Hepatocyte (in vitro differentiated cells): ENCODE results near the gene LHFPL2. TPM values are rescaled to one million over a fixed set of nuclear protein-coding genes. Genes with fewer than 3 reads are reported as not detected.

ENCODE experiments used
- DNase-seq: peaks from one replicate; pipeline ENCODE4 v3.0.0-alpha.2; 2016; ENCODE audit warnings: low spot score
- H2AFZ ChIP-seq: fragments of 200-600 bp; sonication (generic); 2 replicates; pipeline ENCODE4 v1.6.0; 2016; ENCODE audit warnings: antibody characterized with exemption, mild to moderate bottlenecking
- H3K27ac ChIP-seq: fragments of 200-600 bp; sonication (generic); 2 replicates; pipeline ENCODE4 v1.5.1; 2016; ENCODE audit warnings: mild to moderate bottlenecking
- H3K27me3 ChIP-seq: fragments of 200-600 bp; sonication (generic); 2 replicates; pipeline ENCODE4 v1.6.1; 2016
- H3K36me3 ChIP-seq: fragments of 200-600 bp; sonication (generic); replicated peaks from 2 replicates; pipeline ENCODE4 v1.5.1; 2016; ENCODE audit warnings: low read depth; ENCODE audit not compliant: insufficient read depth
- H3K4me1 ChIP-seq: fragments of 200-600 bp; sonication (generic); 2 replicates; pipeline ENCODE4 v1.5.1; 2016; ENCODE audit warnings: mild to moderate bottlenecking, moderate library complexity; ENCODE audit not compliant: insufficient read depth
- H3K4me2 ChIP-seq: fragments of 200-600 bp; sonication (generic); 2 replicates; pipeline ENCODE4 v1.6.0; 2016
- H3K4me3 ChIP-seq: fragments of 200-600 bp; sonication (generic); 2 replicates; pipeline ENCODE4 v1.5.1; 2016; ENCODE audit warnings: mild to moderate bottlenecking
- H3K79me2 ChIP-seq: fragments of 200-600 bp; sonication (generic); 2 replicates; pipeline ENCODE4 v1.6.0; 2017; ENCODE audit warnings: mild to moderate bottlenecking
- H3K9me2 ChIP-seq: fragments of 200-600 bp; sonication (generic); replicated peaks from 2 replicates; pipeline ENCODE4 v1.6.0; 2017; ENCODE audit warnings: mild to moderate bottlenecking; ENCODE audit not compliant: insufficient read depth
- H3K9me3 ChIP-seq: fragments of 200-600 bp; sonication (generic); 2 replicates; pipeline ENCODE4 v1.5.1; 2016; ENCODE audit warnings: low read depth, mild to moderate bottlenecking
- H4K20me1 ChIP-seq: fragments of 200-600 bp; sonication (generic); 2 replicates; pipeline ENCODE4 v1.6.0; 2016; ENCODE audit warnings: mild to moderate bottlenecking; ENCODE audit not compliant: insufficient read depth, poor library complexity, severe bottlenecking
- CTCF ChIP-seq: fragments of 200-600 bp; sonication (generic); IDR thresholded peaks from 2 replicates; pipeline ENCODE4 v1.5.1; 2016; ENCODE audit warnings: antibody characterized with exemption, mild to moderate bottlenecking; ENCODE audit not compliant: poor library complexity
- EZH2 ChIP-seq: fragments of 200-600 bp; sonication (generic); IDR thresholded peaks from 2 replicates; pipeline ENCODE4 v1.6.1; 2016; ENCODE audit warnings: antibody characterized with exemption, mild to moderate bottlenecking, borderline replicate concordance
- EZH2phosphoT487 ChIP-seq: fragments of 200-600 bp; sonication (generic); IDR thresholded peaks from one replicate; pipeline ENCODE4 v1.6.1; 2018; ENCODE audit warnings: antibody characterized with exemption, mild to moderate bottlenecking, low read depth, moderate library complexity; ENCODE audit not compliant: unreplicated experiment, severe bottlenecking
- WGBS: methylation state at CpG from one replicate; pipeline ENCODE4 v1.1.6; 2016; ENCODE audit warnings: low lambda C conversion rate; ENCODE audit errors: missing lambda C conversion rate; 5-methylcytosine and 5-hydroxymethylcytosine counted together
- polyA plus RNA-seq: library from polyadenylated mRNA; unstranded; fragments of >200 nt; fragmentation: Nextera tagmentation; extraction: Ambion mirVana; gene quantifications from 2 replicates; pipeline ENCODE4 v1.2.1, GENCODE V29; 2016
- total RNA-seq: library from RNA; depleted of rRNA; stranded (reverse); fragments of >200 nt; gene quantifications from 2 replicates; pipeline ENCODE4 v1.2.3, GENCODE V29; 2014

Gene LHFPL2
- total and polyA plus RNA-seq, 2 experiments from 2014 or later = 15.6 to 39.9 TPM

- DNase-seq = no peak
- no peak overlapping the region for H3K27ac ChIP-seq
- peaks cover 35% of the 10 kb centered on the region for H3K79me2 ChIP-seq
Observed at GRCh38 chr5:78514427-78515330, 133.9 kb downstream of the LHFPL2 start.

GRCh38 chr5:78513441-78513840 lies 135.1 kb downstream of the LHFPL2 start:
- no peak overlapping the region for H3K27ac ChIP-seq
- DNase-seq = no peak
- H2AFZ ChIP-seq = no peak overlapping the region
- no peaks in the 10 kb centered on the region for H3K27me3 ChIP-seq
- H3K79me2 ChIP-seq = peaks cover 35% of the 10 kb centered on the region
- TF ChIP-seq EZH2phosphoT487 (no peak), CTCF (no peak), EZH2 (no peak)
- no peak overlapping the region for H3K4me2 ChIP-seq
- H3K4me3 ChIP-seq = no peak overlapping the region
- no peaks in the 10 kb centered on the region for H3K9me2 ChIP-seq
- no peaks in the 10 kb centered on the region for H3K9me3 ChIP-seq
- no peaks in the 10 kb centered on the region for H4K20me1 ChIP-seq
- 80% methylated on average over 6 of the region's 6 CpGs for WGBS
- no peaks in the 10 kb centered on the region for H3K36me3 ChIP-seq
- peaks cover 35% of the 10 kb centered on the region for H3K4me1 ChIP-seq

More at GRCh38 chr5:78514427-78515330, 133.9 kb downstream of the LHFPL2 start:
- H3K27me3 ChIP-seq = no peaks in the 10 kb centered on the region
- no peaks in the 10 kb centered on the region for H4K20me1 ChIP-seq
- H3K4me3 ChIP-seq = no peak overlapping the region
- no peaks in the 10 kb centered on the region for H3K36me3 ChIP-seq
- H3K9me3 ChIP-seq = no peaks in the 10 kb centered on the region
- TF ChIP-seq CTCF (no peak), EZH2phosphoT487 (no peak), EZH2 (no peak)
- 75% methylated on average over 8 of the region's 8 CpGs for WGBS
- no peaks in the 10 kb centered on the region for H3K9me2 ChIP-seq
- H2AFZ ChIP-seq = no peak overlapping the region
- no peak overlapping the region for H3K4me2 ChIP-seq
- H3K4me1 ChIP-seq = peaks cover 34% of the 10 kb centered on the region

GRCh38 chr5:78512435-78512834 lies 136.1 kb downstream of the LHFPL2 start:
- no peak for DNase-seq
- H3K9me2 ChIP-seq = no peaks in the 10 kb centered on the region
- no peak overlapping the region for H3K27ac ChIP-seq
- no peak overlapping the region for H3K4me2 ChIP-seq
- no peaks in the 10 kb centered on the region for H3K27me3 ChIP-seq
- H4K20me1 ChIP-seq = no peaks in the 10 kb centered on the region
- no peak overlapping the region for H2AFZ ChIP-seq
- TF ChIP-seq EZH2 (no peak), EZH2phosphoT487 (no peak), CTCF (no peak)
- no peak overlapping the region for H3K4me3 ChIP-seq
- 95% methylated on average over 3 of the region's 3 CpGs for WGBS
- no peaks in the 10 kb centered on the region for H3K9me3 ChIP-seq
- peaks cover 37% of the 10 kb centered on the region for H3K4me1 ChIP-seq
- peaks cover 35% of the 10 kb centered on the region for H3K79me2 ChIP-seq
- no peaks in the 10 kb centered on the region for H3K36me3 ChIP-seq
